ENCODE data around the gene DOCK4. TPM values are rescaled to one million over a fixed set of nuclear protein-coding genes. Genes with fewer than 3 reads are reported as not detected.

The DOCK4 gene
- total RNA-seq, 3 donors from 2014 or later: 1.1 to 2.1 (median 2.1) TPM

DNA sequence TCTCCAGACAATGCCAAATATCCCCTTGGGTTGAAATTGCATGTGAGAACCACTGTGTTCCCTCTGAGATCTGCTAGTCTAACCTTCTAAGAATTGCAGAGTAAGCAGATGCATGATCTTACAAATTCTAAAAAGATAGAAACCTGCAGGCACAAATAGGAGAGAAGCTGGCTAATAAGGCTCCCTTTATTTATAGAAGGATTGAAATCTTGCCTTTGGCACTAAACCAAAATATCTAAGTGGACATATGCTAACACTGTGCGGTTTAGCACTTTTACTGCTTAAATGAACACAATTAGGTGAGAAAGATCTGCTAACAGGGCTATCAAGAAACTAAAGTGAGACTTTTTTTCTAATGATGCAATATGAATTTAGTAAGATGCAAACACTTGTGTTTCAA lies 225.5 kb downstream of the DOCK4 start:
- Mint-ChIP-seq H3K4me3 (no peak overlapping the region), H3K4me1 (ENCODE audit: low read depth) (no peaks in the 10 kb centered on the region), H3K9me3 (no peaks in the 10 kb centered on the region), H3K36me3 (ENCODE audit: insufficient read depth) (no peaks in the 10 kb centered on the region), H3K27me3 (ENCODE audit: low read depth) (no peaks in the 10 kb centered on the region)
- DNase-seq (no peak), ATAC-seq (no peak)

GRCh38 chr7:111975346-111975745 lies 230.9 kb downstream of the DOCK4 start:
- no peak for DNase-seq
- Mint-ChIP-seq H3K9me3 (no peaks in the 10 kb centered on the region), H3K4me1 (ENCODE audit: low read depth) (no peaks in the 10 kb centered on the region), H3K36me3 (ENCODE audit: insufficient read depth) (no peaks in the 10 kb centered on the region), H3K27me3 (ENCODE audit: low read depth) (no peaks in the 10 kb centered on the region), H3K4me3 (no peak overlapping the region)
- no peak for ATAC-seq

GRCh38 chr7:111960984-111961383 lies 245.2 kb downstream of the DOCK4 start:
- ATAC-seq (no peak), DNase-seq (no peak)
- Mint-ChIP-seq H3K4me1 (ENCODE audit: low read depth) (no peaks in the 10 kb centered on the region), H3K9me3 (no peaks in the 10 kb centered on the region), H3K27me3 (ENCODE audit: low read depth) (peaks cover 2% of the 10 kb centered on the region), H3K4me3 (no peak overlapping the region), H3K36me3 (ENCODE audit: insufficient read depth) (no peaks in the 10 kb centered on the region)

DNA sequence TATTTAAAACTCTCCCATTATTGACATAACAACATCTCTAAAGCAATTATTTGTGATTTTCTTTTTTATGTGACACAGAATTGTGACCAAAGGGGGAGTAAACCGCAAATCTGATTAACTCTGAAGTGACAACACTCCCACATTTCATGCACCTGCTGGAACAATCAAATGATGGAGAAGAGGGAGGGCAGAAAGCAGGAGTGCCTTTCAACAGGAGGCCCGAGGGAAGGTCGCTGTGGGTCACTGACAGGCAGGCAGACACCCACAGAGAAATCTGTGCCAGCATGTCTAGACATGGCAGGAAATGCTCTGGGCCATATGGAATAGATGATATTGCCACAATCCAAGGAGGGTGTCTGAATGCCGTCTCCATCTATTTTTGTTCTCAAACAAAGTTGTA lies 247.3 kb downstream of the DOCK4 start:
- no peak for DNase-seq
- Mint-ChIP-seq H3K4me1 (ENCODE audit: low read depth) (no peaks in the 10 kb centered on the region), H3K4me3 (no peak overlapping the region), H3K27me3 (ENCODE audit: low read depth) (peaks cover 2% of the 10 kb centered on the region), H3K9me3 (no peaks in the 10 kb centered on the region), H3K36me3 (ENCODE audit: insufficient read depth) (no peaks in the 10 kb centered on the region)
- ATAC-seq: no peak

DNA sequence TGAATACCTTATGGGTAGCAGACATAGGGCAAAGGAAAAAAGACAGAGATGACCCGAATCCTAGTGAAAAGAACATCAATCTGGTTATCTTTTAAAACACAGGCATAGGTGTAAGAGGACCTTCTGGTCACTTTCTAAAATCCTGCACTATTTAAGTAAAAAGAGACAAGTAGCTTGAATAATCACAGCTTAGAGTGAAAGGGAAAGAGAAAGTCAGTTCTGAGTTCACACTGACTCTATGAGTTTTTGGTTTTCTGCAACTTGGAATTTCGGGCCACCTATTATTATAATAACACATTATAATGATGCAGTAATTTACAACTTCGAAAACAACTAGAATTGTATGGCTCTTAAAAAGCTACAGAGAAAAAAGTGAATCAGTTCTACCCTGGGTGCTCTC lies 247.8 kb downstream of the DOCK4 start:
- Mint-ChIP-seq H3K9me3 (no peaks in the 10 kb centered on the region), H3K27me3 (ENCODE audit: low read depth) (peaks cover 2% of the 10 kb centered on the region), H3K4me3 (no peak overlapping the region), H3K4me1 (ENCODE audit: low read depth) (no peaks in the 10 kb centered on the region), H3K36me3 (ENCODE audit: insufficient read depth) (no peaks in the 10 kb centered on the region)
- ATAC-seq (no peak), DNase-seq (no peak)

GRCh38 chr7:111955616-111956015 lies 250.6 kb downstream of the DOCK4 start:
- H3K27me3 Mint-ChIP-seq (ENCODE audit: low read depth): peaks cover under 1% of the 10 kb centered on the region
- no peaks in the 10 kb centered on the region for H3K4me1 Mint-ChIP-seq (ENCODE audit: low read depth)
- ATAC-seq: no peak
- no peaks in the 10 kb centered on the region for H3K36me3 Mint-ChIP-seq (ENCODE audit: insufficient read depth)
- H3K9me3 Mint-ChIP-seq: no peaks in the 10 kb centered on the region
- DNase-seq: no peak
- no peak overlapping the region for H3K4me3 Mint-ChIP-seq

- DNase-seq (no peak), ATAC-seq (no peak)
- H3K9me3 Mint-ChIP-seq: no peaks in the 10 kb centered on the region
- no peaks in the 10 kb centered on the region for H3K27me3 Mint-ChIP-seq (ENCODE audit: low read depth)
- no peaks in the 10 kb centered on the region for H3K36me3 Mint-ChIP-seq (ENCODE audit: insufficient read depth)
- no peaks in the 10 kb centered on the region for H3K4me1 Mint-ChIP-seq (ENCODE audit: low read depth)
- no peak overlapping the region for H3K4me3 Mint-ChIP-seq
Observed at GRCh38 chr7:111954474-111955381, 251.5 kb downstream of the DOCK4 start.

- DNase-seq (no peak), ATAC-seq (no peak)
- no peaks in the 10 kb centered on the region for H3K4me1 Mint-ChIP-seq (ENCODE audit: low read depth)
- no peaks in the 10 kb centered on the region for H3K27me3 Mint-ChIP-seq (ENCODE audit: low read depth)
- no peak overlapping the region for H3K4me3 Mint-ChIP-seq
- H3K36me3 Mint-ChIP-seq (ENCODE audit: insufficient read depth): no peaks in the 10 kb centered on the region
- H3K9me3 Mint-ChIP-seq: no peaks in the 10 kb centered on the region
Observed at GRCh38 chr7:111954056-111954455, 252.1 kb downstream of the DOCK4 start.

GRCh38 chr7:111953611-111954010 lies 252.6 kb downstream of the DOCK4 start:
- Mint-ChIP-seq H3K36me3 (ENCODE audit: insufficient read depth) (no peaks in the 10 kb centered on the region), H3K27me3 (ENCODE audit: low read depth) (no peaks in the 10 kb centered on the region), H3K9me3 (no peaks in the 10 kb centered on the region), H3K4me1 (ENCODE audit: low read depth) (no peaks in the 10 kb centered on the region), H3K4me3 (no peak overlapping the region)
- DNase-seq (no peak), ATAC-seq (no peak)

- Mint-ChIP-seq H3K9me3 (no peaks in the 10 kb centered on the region), H3K4me1 (ENCODE audit: low read depth) (no peaks in the 10 kb centered on the region), H3K36me3 (ENCODE audit: insufficient read depth) (no peaks in the 10 kb centered on the region), H3K4me3 (no peak overlapping the region), H3K27me3 (ENCODE audit: low read depth) (no peaks in the 10 kb centered on the region)
- ATAC-seq: no peak
- no peak for DNase-seq
Observed at GRCh38 chr7:111952783-111953182, 253.4 kb downstream of the DOCK4 start.

- no peak for DNase-seq
- Mint-ChIP-seq H3K4me3 (no peak overlapping the region), H3K27me3 (ENCODE audit: low read depth) (no peaks in the 10 kb centered on the region), H3K4me1 (ENCODE audit: low read depth) (no peaks in the 10 kb centered on the region), H3K36me3 (ENCODE audit: insufficient read depth) (no peaks in the 10 kb centered on the region), H3K9me3 (no peaks in the 10 kb centered on the region)
- no peak for ATAC-seq
Observed at GRCh38 chr7:111951052-111951451, 255.1 kb downstream of the DOCK4 start.

DNA sequence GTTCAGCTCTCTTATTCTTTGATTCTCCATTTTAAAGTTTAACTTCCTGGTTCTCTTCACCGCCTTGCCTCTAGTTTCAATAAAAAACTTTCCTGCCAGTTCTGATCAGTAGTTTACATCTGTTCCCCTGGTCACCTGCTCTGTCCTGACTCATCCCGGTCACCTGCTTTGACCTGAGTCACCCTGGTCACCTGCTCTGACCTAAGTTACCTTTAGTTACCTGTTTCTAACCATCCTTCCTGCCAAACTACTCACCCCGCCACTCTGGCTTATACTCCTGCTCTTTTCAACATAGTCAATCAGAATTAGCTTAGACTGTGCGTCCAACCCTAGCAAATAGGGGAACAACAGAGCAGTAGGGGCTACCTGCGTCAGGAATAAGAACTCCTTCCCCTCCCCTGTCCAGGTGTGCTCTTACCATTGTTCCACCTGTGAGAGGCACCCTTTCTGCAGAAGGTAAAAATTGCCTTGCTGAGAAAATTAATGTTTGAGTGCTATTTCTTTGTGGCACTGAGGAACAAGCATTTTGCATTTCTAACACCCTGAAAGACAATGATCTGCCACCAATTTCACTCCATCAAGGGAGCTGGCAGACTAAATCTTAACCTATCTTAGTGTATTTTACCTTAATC lies 263.6 kb downstream of the DOCK4 start:
- ATAC-seq (no peak), DNase-seq (no peak)
- Mint-ChIP-seq H3K9me3 (peaks cover 20% of the 10 kb centered on the region), H3K27me3 (ENCODE audit: low read depth) (no peaks in the 10 kb centered on the region), H3K4me3 (no peak overlapping the region), H3K4me1 (ENCODE audit: low read depth) (no peaks in the 10 kb centered on the region), H3K36me3 (ENCODE audit: insufficient read depth) (no peaks in the 10 kb centered on the region)

- DNase-seq (no peak), ATAC-seq (no peak)
- H3K4me3 Mint-ChIP-seq: no peak overlapping the region
- H3K4me1 Mint-ChIP-seq (ENCODE audit: low read depth): no peaks in the 10 kb centered on the region
- H3K27me3 Mint-ChIP-seq (ENCODE audit: low read depth): no peaks in the 10 kb centered on the region
- H3K9me3 Mint-ChIP-seq: peaks cover 10% of the 10 kb centered on the region
- H3K36me3 Mint-ChIP-seq (ENCODE audit: insufficient read depth): no peaks in the 10 kb centered on the region
Observed at GRCh38 chr7:111937163-111937562, 269.0 kb downstream of the DOCK4 start.

- Mint-ChIP-seq H3K9me3 (no peaks in the 10 kb centered on the region), H3K4me1 (ENCODE audit: low read depth) (no peaks in the 10 kb centered on the region), H3K36me3 (ENCODE audit: insufficient read depth) (no peaks in the 10 kb centered on the region), H3K27me3 (ENCODE audit: low read depth) (no peaks in the 10 kb centered on the region), H3K4me3 (no peak overlapping the region)
- DNase-seq (no peak), ATAC-seq (no peak)
Observed at GRCh38 chr7:111933609-111934008, 272.6 kb downstream of the DOCK4 start.

GRCh38 chr7:111931958-111932357 lies 274.2 kb downstream of the DOCK4 start:
- Mint-ChIP-seq H3K9me3 (no peaks in the 10 kb centered on the region), H3K27me3 (ENCODE audit: low read depth) (no peaks in the 10 kb centered on the region), H3K36me3 (ENCODE audit: insufficient read depth) (no peaks in the 10 kb centered on the region), H3K4me3 (no peak overlapping the region), H3K4me1 (ENCODE audit: low read depth) (no peaks in the 10 kb centered on the region)
- DNase-seq (no peak), ATAC-seq (no peak)
